GM12872 (cell line): ENCODE results near the gene MAP2K6.

Experiments
- TF ChIP-seq, protein P1 (sequence below): IDR thresholded peaks from 3 replicates; pipeline ENCODE4 v1.5.1; 2011; ENCODE audit warnings: low read depth, mild to moderate bottlenecking, low read length, moderate library complexity; ENCODE audit not compliant: insufficient read depth

MAP2K6 gene

DNA sequence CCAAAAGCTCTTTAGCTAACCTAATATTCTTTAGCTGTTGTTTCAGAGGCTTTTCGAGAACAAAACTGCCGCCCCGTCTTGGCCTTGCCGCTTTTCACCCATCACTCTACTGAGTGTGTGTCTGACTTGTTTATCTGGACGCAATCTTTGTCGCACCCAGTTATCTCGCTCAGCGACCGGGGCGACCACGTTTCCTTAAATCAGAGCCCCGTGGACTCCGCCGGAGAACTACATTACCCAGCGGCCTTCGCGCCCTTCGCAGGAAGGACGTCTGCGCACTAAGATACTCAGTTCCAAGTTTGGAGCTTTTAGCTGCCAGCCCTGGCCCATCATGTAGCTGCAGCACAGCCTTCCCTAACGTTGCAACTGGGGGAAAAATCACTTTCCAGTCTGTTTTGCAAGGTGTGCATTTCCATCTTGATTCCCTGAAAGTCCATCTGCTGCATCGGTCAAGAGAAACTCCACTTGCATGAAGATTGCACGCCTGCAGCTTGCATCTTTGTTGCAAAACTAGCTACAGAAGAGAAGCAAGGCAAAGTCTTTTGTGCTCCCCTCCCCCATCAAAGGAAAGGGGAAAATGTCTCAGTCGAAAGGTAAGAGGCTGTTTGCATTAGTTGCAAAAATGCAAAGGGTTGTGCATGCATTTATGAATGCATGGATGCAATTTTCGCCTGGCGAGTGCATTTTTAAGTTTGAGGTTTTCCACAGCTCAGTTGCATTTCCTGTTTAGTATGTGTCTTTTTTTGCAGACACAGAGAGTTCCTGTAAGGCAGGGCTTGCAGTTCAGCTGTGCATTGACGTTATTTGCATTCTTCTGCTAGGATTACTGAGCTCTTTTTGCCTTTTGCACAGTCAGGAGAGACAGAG lies at the start of gene MAP2K6:
TSS of gene MAP2K6 (plus strand) at position 290 of the 867 bp plus-strand sequence. CDS start at position 578, 288 bp downstream.
- TF ChIP-seq, protein P1, sequence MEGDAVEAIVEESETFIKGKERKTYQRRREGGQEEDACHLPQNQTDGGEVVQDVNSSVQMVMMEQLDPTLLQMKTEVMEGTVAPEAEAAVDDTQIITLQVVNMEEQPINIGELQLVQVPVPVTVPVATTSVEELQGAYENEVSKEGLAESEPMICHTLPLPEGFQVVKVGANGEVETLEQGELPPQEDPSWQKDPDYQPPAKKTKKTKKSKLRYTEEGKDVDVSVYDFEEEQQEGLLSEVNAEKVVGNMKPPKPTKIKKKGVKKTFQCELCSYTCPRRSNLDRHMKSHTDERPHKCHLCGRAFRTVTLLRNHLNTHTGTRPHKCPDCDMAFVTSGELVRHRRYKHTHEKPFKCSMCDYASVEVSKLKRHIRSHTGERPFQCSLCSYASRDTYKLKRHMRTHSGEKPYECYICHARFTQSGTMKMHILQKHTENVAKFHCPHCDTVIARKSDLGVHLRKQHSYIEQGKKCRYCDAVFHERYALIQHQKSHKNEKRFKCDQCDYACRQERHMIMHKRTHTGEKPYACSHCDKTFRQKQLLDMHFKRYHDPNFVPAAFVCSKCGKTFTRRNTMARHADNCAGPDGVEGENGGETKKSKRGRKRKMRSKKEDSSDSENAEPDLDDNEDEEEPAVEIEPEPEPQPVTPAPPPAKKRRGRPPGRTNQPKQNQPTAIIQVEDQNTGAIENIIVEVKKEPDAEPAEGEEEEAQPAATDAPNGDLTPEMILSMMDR = no peak

DNA sequence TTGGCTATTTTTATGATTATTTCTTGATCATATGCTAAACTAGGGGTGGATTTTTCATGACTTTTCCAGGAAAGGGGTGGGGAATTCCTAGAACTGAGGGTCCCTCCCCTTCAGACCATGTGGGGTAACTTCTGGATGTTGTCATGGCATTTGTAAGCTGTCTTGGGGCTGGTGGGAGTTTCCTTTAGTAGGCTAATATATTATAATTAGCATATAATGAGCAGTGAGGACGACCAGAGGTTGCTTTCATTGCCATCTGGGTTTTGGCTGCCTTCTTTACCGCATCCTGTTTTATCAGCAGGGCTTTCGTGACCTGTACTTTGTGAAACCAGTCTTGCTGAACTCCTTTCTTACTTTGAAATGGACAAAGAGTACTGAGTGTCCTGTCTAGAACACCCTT lies 47.2 kb upstream of the MAP2K6 start:
- TF ChIP-seq, protein P1 = no peak

DNA sequence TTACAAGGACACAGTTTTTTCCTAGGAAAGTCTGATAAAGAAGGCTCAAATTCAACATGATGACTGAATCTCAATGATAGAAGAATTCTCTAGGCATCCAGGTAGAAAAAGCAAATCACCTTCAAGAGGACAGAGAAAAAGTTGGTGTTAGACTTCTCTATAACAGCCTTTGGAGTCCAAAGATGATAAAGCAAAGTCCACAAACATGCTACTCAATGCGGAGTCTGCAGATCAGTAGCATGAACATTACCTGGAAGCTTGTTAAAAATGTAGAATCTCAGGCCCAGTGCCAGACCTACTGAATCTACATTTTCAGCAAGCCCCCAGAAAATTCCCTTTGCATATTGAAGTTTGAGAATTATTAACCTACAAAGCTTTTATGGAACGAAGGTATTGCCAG lies 41.4 kb upstream of the MAP2K6 start:
- TF ChIP-seq, protein P1 = no peak

DNA sequence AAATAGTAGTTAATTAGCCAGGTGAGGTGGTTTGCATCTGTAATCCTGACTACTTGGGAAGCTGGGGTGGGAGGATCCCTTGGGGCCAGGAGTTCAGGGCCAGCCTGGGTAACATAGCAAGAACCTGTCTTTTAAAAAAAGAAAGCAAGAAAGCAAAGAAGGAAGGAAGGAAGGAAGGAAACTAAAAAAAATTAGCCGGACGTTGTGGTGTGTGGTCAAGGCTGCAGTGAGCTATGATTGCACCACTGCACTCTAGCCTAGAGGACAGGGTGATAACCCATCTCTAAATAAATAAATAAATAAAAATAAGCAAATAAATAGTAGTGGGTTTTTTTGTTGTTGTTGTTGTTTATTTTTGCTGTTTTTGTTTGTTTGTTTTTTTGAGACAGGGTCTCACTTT lies 39.3 kb upstream of the MAP2K6 start:
- TF ChIP-seq, protein P1 = no peak

DNA sequence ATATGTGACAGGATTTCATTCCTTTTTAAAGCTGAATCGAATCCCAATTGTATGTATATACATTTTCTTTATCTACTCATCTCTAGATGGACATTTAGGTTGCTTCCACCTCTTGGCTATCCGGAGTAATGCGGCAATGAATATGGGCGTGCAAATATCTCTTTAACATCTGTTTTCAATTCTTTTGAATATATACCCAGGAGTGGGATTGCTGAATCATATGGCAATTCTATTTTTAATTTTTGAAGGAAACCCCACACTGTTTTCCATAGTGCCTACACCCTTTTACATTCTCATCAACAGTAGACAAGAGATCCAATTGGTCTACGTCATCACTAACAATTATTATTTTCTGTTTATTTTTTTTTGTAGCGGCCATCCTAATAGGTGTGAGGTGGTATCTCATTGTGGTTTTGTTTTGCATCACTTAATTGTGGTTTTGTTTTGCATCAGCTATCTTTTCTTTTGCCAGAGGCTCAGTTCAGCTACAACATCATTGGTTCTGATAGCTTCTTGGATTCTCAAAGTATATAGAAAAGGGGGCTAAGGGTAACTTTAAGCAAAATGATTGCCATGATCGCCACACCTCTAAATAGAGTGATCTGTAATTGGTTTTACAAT lies 25.6 kb upstream of the MAP2K6 start:
- TF ChIP-seq, protein P1 = no peak

DNA sequence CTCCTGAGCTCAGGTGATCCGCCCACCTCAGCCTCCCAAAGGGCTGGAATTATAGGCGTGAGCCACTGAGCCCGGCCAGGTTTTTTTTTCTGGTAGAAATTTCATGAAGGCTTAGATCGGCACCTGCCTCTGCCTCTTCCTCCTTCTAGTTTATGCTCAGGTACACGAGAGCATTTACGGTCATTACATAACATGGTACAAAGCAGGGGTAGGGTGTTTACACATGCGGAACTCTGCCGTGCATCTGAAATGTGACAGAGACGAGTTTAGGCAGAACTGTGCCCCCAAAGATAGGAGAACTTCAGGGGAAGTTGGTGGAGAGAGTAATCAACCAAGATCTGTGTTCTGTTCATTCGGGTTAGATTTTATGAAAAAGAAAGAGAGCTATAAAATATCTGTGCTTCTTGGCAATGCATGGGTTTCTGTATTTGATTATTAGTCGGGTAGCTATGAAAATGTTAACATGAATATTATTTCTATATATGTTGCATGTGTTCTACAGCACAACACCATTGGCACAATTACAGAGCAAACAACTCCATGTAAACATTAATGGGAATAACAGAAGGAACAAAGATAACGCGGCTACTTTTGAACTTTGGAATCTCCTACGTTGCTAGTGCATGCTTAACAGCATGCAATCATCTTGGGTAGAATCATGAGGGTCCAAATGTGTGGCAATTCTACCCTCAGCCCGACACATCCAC lies 23.5 kb upstream of the MAP2K6 start:
- TF ChIP-seq, protein P1 = no peak

DNA sequence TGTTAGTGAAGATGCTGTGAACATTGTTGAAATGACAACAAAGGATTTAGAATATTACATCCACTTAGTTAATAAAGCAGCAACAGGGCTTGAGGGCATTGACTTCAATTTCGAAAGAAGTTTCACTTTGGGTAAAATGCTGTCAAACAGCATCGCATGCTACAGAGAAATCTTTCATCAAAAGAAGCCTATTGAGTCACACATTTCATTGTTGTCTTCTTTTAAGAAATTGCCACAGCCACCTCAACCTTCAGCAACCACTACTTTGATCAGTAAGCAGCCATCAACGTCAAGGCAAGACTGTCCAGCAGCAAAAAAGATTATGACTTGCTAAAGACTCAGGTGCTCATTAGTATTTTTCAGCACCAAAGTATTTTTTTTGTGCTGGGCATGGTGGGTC lies 13.2 kb upstream of the MAP2K6 start:
- TF ChIP-seq, protein P1 = no peak
